IPS DF 19.7 (cell line): ENCODE results near the gene SLC12A1.

Experiments
- DNase-seq: peaks from one replicate; pipeline ENCODE4 v3.0.0-alpha.2; 2013; ENCODE audit warnings: low read depth, low spot score

Gene SLC12A1

GRCh38 chr15:48205981-48206380 is at the start of gene SLC12A1:
SLC12A1 (plus strand) TSS chr15:48206302; CDS start chr15:48207720, 1,418 bp downstream.
- DNase-seq: no peak

GRCh38 chr15:48168616-48169015 is 37.5 kb upstream of the SLC12A1 start:
- no peak for DNase-seq

GRCh38 chr15:48170981-48171380 is 35.1 kb upstream of the SLC12A1 start:
- no peak for DNase-seq

GRCh38 chr15:48175126-48175525 is 31.0 kb upstream of the SLC12A1 start:
- no peak for DNase-seq

- no peak for DNase-seq
Measured at GRCh38 chr15:48176112-48176511, 30.0 kb upstream of the SLC12A1 start.

- no peak for DNase-seq
Measured at GRCh38 chr15:48176957-48177356, 29.1 kb upstream of the SLC12A1 start.

- DNase-seq: no peak
Measured at GRCh38 chr15:48177383-48177765, 28.7 kb upstream of the SLC12A1 start.

GRCh38 chr15:48177766-48178647 is 28.1 kb upstream of the SLC12A1 start, which contains the start of gene MYEF2:
MYEF2 (minus strand) TSS chr15:48178295; CDS start chr15:48178237, 58 bp downstream.
- peak; percentile 67 for DNase-seq

- DNase-seq: no peak
Measured at GRCh38 chr15:48178648-48178931, 27.5 kb upstream of the SLC12A1 start.

GRCh38 chr15:48182749-48183148 is 23.4 kb upstream of the SLC12A1 start:
- DNase-seq: no peak

- no peak for DNase-seq
Measured at GRCh38 chr15:48185529-48185928, 20.6 kb upstream of the SLC12A1 start.

GRCh38 chr15:48186271-48186670 is 19.8 kb upstream of the SLC12A1 start:
- no peak for DNase-seq

GRCh38 chr15:48190932-48191573 is 15.0 kb upstream of the SLC12A1 start:
- DNase-seq: no peak

GRCh38 chr15:48191574-48192225 is 14.4 kb upstream of the SLC12A1 start, which contains the start of gene CTXN2:
CTXN2 (plus strand) TSS chr15:48191665; CDS start chr15:48201301, 9,636 bp downstream.
- no peak for DNase-seq

- no peak for DNase-seq
Measured at GRCh38 chr15:48202068-48202467, 4.0 kb upstream of the SLC12A1 start.

GRCh38 chr15:48221261-48221660 is 15.2 kb downstream of the SLC12A1 start:
- no peak for DNase-seq

GRCh38 chr15:48221885-48222284 is 15.8 kb downstream of the SLC12A1 start:
- DNase-seq: no peak

- DNase-seq: no peak
Measured at GRCh38 chr15:48222627-48223026, 16.5 kb downstream of the SLC12A1 start.

- no peak for DNase-seq
Measured at GRCh38 chr15:48225771-48226170, 19.7 kb downstream of the SLC12A1 start.

- DNase-seq: no peak
Measured at GRCh38 chr15:48230498-48230897, 24.4 kb downstream of the SLC12A1 start.

GRCh38 chr15:48233246-48233645 is 27.1 kb downstream of the SLC12A1 start:
- DNase-seq: no peak

GRCh38 chr15:48239334-48239733 is 33.2 kb downstream of the SLC12A1 start:
- DNase-seq: no peak
